Measurements from ENCODE around the gene MT1E. TPM values are rescaled to one million over a fixed set of nuclear protein-coding genes. Genes with fewer than 3 reads are reported as not detected.

MT1E gene
- total RNA-seq, 1 experiment from 2014 or later, result 383 TPM

DNA sequence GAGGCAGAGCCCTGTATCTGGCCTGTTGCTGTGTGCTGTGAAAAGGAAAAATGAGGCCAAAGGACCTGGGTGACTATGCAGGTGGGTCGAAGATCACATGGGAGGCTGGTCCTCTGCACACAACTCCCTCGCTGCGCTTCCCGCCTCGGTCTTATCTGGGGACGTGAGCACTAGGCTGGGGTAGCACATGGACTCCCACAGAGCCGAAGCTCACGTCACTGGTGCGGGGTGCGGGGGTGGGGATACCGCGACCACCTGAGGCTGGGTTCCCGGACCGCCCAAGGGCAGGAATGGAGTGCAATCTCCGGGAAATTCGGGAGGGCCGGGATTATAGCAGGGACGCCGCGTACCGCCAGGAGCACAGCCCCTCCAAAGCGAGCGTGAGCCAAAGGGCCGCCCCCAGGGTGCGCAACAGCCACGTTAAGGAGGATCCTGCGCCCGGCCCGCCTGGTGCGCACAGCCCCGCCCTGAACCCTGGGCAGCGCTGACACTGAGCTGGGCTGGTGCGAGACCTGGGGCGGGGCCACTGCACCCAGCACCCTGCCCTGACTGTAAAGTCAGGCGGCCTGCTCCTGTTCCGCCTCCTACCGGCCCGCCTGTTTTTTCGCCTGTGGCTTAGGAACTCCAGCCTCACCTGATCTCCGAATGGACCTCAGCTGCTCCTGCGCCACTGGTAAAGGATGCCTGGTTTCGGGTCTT, 17.6 kb downstream of the MT1E start:
- intact Hi-C loops (cut with micrococcal nuclease), result no loop called here
- H3K79me2 ChIP-seq (ENCODE audit: insufficient read depth, low read length), result no peaks in the 10 kb centered on the region
- no peaks in the 10 kb centered on the region for H3K9me2 ChIP-seq (ENCODE audit: insufficient read depth)
- ChIA-PET CTCF (interaction anchor here (0.6 to 2.4 kb wide), 10 partner anchors 13 to 1566 kb away, joined by 3 to 11 read pairs (median 3); no protein-coding TSS in a partner anchor), RAD21 (ENCODE audit: low non-redundant PET in 1 of 2, low total read pairs in 2 of 2, uncharacterized antibody in 2 of 2, unreplicated experiment in 2 of 2) (interaction anchor here (0.7 to 1.1 kb wide), 3 partner anchors 11 to 59 kb away, joined by 3 to 5 read pairs (median 4); no protein-coding TSS in a partner anchor), POLR2A (interaction anchor here (0.8 to 2.8 kb wide), 8 partner anchors 9 to 36 kb away, joined by 3 to 47 read pairs (median 4); partner anchors contain the start of genes MT1E and MT2A)
- TSS peak; percentile 69 for BruUV-seq (replicated peaks)
- peak overlapping the region; percentile 72 for H3K4me2 ChIP-seq (ENCODE audit: low read length)
- H4K20me1 ChIP-seq (ENCODE audit: insufficient read depth), result no peaks in the 10 kb centered on the region
- peak overlapping the region; percentile 46 for H2AFZ ChIP-seq (ENCODE audit: low read depth, low read length, poor library complexity, severe bottlenecking)
- H3K9ac ChIP-seq (ENCODE audit: low read length), result peak overlapping the region; percentile 43
- no peaks in the 10 kb centered on the region for H3K9me3 ChIP-seq (ENCODE audit: control insufficient read depth in 1 of 2, insufficient read depth in 1 of 2, low read depth in 1 of 2, low read length in 2 of 2)
- DNase-seq (ENCODE audit: low read depth, low spot score) (peak; percentile 78), ATAC-seq (peak; percentile 100)
- H3K4me3 ChIP-seq (replicated peaks in 1 of 2; ENCODE audit: low read depth in 1 of 2, low read length in 2 of 2), result peak overlapping the region; percentile 28 to 46
- H3K36me3 ChIP-seq (ENCODE audit: control insufficient read depth in 1 of 2, insufficient read depth in 2 of 2, low read length in 2 of 2), result no peaks in the 10 kb centered on the region
- no peaks in the 10 kb centered on the region for H3K27me3 ChIP-seq (ENCODE audit: insufficient read depth, low read length)
- no peak overlapping the region; the same call in 1 of the 2 replicates for H3K27ac ChIP-seq (ENCODE audit: low read depth, low read length)
- peaks cover 11 to 21% of the 10 kb centered on the region in 2 experiments for H3K4me1 ChIP-seq (ENCODE audit: control insufficient read depth in 1 of 2, insufficient read depth in 2 of 2, low read length in 2 of 2)
- peak; percentile 21 for TF ChIP-seq YY1 (IDR thresholded peaks at IDR 0.05; ENCODE audit: extremely low read depth, insufficient replicate concordance, low read depth, low read length)
- peak; percentile 81 for TF ChIP-seq RAD21 (IDR thresholded peaks at IDR 0.05; ENCODE audit: low read depth)
- TF ChIP-seq MAX (IDR thresholded peaks at IDR 0.05), result peak; percentile 83
- no peak for TF ChIP-seq JUND (IDR thresholded peaks at IDR 0.05)
- no peak for TF ChIP-seq CEBPB (IDR thresholded peaks at IDR 0.05; ENCODE audit: low read depth)
- TF ChIP-seq SP1 (IDR thresholded peaks at IDR 0.05; ENCODE audit: low read depth), result no peak; the same call in 1 of the 2 replicates
- no peak for TF ChIP-seq ELF1 (IDR thresholded peaks at IDR 0.05; ENCODE audit: borderline replicate concordance, low read depth)
- no peak for TF ChIP-seq POLR2A (IDR thresholded peaks at IDR 0.05; ENCODE audit: borderline replicate concordance, extremely low read depth, insufficient read depth, insufficient read length)
- TF ChIP-seq CTCF (IDR thresholded peaks at IDR 0.05 in 2 of 3, conservative IDR thresholded peaks at IDR 0.05 in 1 of 3; ENCODE audit: borderline replicate concordance in 1 of 3, insufficient read depth in 1 of 3, low read depth in 2 of 3, low read length in 2 of 3), result peak; percentile 43 to 51 (median 50); a peak in 5 of 6 replicates
- TF ChIP-seq EZH2 (IDR thresholded peaks at IDR 0.05), result no peak
- TF ChIP-seq SRF (IDR thresholded peaks at IDR 0.05; ENCODE audit: low read depth), result no peak
- TF ChIP-seq, protein P1, sequence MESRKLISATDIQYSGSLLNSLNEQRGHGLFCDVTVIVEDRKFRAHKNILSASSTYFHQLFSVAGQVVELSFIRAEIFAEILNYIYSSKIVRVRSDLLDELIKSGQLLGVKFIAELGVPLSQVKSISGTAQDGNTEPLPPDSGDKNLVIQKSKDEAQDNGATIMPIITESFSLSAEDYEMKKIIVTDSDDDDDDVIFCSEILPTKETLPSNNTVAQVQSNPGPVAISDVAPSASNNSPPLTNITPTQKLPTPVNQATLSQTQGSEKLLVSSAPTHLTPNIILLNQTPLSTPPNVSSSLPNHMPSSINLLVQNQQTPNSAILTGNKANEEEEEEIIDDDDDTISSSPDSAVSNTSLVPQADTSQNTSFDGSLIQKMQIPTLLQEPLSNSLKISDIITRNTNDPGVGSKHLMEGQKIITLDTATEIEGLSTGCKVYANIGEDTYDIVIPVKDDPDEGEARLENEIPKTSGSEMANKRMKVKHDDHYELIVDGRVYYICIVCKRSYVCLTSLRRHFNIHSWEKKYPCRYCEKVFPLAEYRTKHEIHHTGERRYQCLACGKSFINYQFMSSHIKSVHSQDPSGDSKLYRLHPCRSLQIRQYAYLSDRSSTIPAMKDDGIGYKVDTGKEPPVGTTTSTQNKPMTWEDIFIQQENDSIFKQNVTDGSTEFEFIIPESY (IDR thresholded peaks at IDR 0.05; ENCODE audit: extremely low read depth, insufficient replicate concordance, low read length), result no peak
- TF ChIP-seq ZNF274 (IDR thresholded peaks at IDR 0.05; ENCODE audit: low read depth, low read length), result no peak
- TF ChIP-seq FOSL1 (IDR thresholded peaks at IDR 0.05; ENCODE audit: low read depth), result no peak
- no peak for TF ChIP-seq TCF7L2 (IDR thresholded peaks at IDR 0.05; ENCODE audit: borderline replicate concordance, extremely low read depth, insufficient read depth, insufficient read length)
- TF ChIP-seq CBX3 (IDR thresholded peaks at IDR 0.05; ENCODE audit: low read depth), result no peak
- no peak for TF ChIP-seq EGR1 (IDR thresholded peaks at IDR 0.05; ENCODE audit: low read depth)
- TF ChIP-seq EZH2phosphoT487 (IDR thresholded peaks at IDR 0.05; ENCODE audit: borderline replicate concordance), result no peak
- TF ChIP-seq, protein P2, sequence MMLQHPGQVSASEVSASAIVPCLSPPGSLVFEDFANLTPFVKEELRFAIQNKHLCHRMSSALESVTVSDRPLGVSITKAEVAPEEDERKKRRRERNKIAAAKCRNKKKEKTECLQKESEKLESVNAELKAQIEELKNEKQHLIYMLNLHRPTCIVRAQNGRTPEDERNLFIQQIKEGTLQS (IDR thresholded peaks at IDR 0.05), result no peak
- no peak for TF ChIP-seq SIN3A (IDR thresholded peaks at IDR 0.05; ENCODE audit: low read depth)
- peak; percentile 50 for TF ChIP-seq POLR2AphosphoS5 (IDR thresholded peaks at IDR 0.05; ENCODE audit: low read depth, low read length)
